Activated naive CD8-positive, alpha-beta T cell treated with anti-CD3 and anti-CD28 coated beads, Interleukin-2, amount 50 U/mL, for 24 hours (primary cell): ENCODE measurements around the gene PRELID1.
A peak's percentile ranks its signal among the peaks of the same experiment; 100 is the strongest.
"Not testable (repeated sequence)": the region's sequence is repeated elsewhere in the genome, so short reads cannot be mapped to it uniquely, and the experiment has no call there.

ENCODE experiments used
- ATAC-seq: fragments of 150-1000 bp; cut with Tn5 transposase; one replicate; pipeline ENCODE4 v1.10.0; 2021
- DNase-seq: peaks from one replicate; pipeline ENCODE4 v3.0.0; 2021
- H3K27ac Mint-ChIP-seq: one replicate; pipeline ENCODE4 v1.8.0; 2021; ENCODE audit warnings: mild to moderate bottlenecking, mixed read lengths
- H3K27me3 Mint-ChIP-seq: one replicate; pipeline ENCODE4 v1.8.0; 2021; ENCODE audit warnings: mixed read lengths
- H3K36me3 Mint-ChIP-seq: one replicate; pipeline ENCODE4 v1.8.0; 2021; ENCODE audit warnings: low read depth, mixed read lengths
- H3K4me1 Mint-ChIP-seq: one replicate; pipeline ENCODE4 v1.8.0; 2021; ENCODE audit warnings: mixed read lengths
- H3K4me3 Mint-ChIP-seq: one replicate; pipeline ENCODE4 v1.8.0; 2021; ENCODE audit warnings: mild to moderate bottlenecking, moderate library complexity, mixed read lengths
- H3K9me3 Mint-ChIP-seq: one replicate; pipeline ENCODE4 v1.8.0; 2021; ENCODE audit warnings: mixed read lengths

Gene PRELID1

GRCh38 chr5:177304392-177305119, 957 bp downstream of the PRELID1 start:
- peaks cover 44% of the 10 kb centered on the region for H3K36me3 Mint-ChIP-seq
- peaks cover 64% of the 10 kb centered on the region for H3K4me1 Mint-ChIP-seq
- no peaks in the 10 kb centered on the region for H3K27me3 Mint-ChIP-seq
- DNase-seq (no peak), ATAC-seq (no peak)
- H3K27ac Mint-ChIP-seq = peak overlapping the region; percentile 93
- H3K9me3 Mint-ChIP-seq = no peaks in the 10 kb centered on the region
- H3K4me3 Mint-ChIP-seq = peak overlapping the region; percentile 98

GRCh38 chr5:177306103-177306640, 2.6 kb downstream of the PRELID1 start:
- H3K4me1 Mint-ChIP-seq = peaks cover 59% of the 10 kb centered on the region
- H3K4me3 Mint-ChIP-seq = not testable (repeated sequence)
- peaks cover 39% of the 10 kb centered on the region for H3K36me3 Mint-ChIP-seq

GRCh38 chr5:177306674-177307543, 3.3 kb downstream of the PRELID1 start:
- DNase-seq (no peak), ATAC-seq (no peak)
- H3K4me3 Mint-ChIP-seq = peak overlapping the region; percentile 3
- H3K27me3 Mint-ChIP-seq = no peaks in the 10 kb centered on the region
- H3K4me1 Mint-ChIP-seq = peaks cover 55% of the 10 kb centered on the region
- peaks cover 35% of the 10 kb centered on the region for H3K36me3 Mint-ChIP-seq
- peak overlapping the region; percentile 41 for H3K27ac Mint-ChIP-seq
- H3K9me3 Mint-ChIP-seq = no peaks in the 10 kb centered on the region

More at GRCh38 chr5:177306103-177306640, 2.6 kb downstream of the PRELID1 start:
- not testable (repeated sequence) for H3K9me3 Mint-ChIP-seq, DNase-seq, H3K27me3 Mint-ChIP-seq, ATAC-seq
- H3K27ac Mint-ChIP-seq = peak overlapping the region; percentile 93

GRCh38 chr5:177307544-177308363, 4.2 kb downstream of the PRELID1 start:
- ATAC-seq = no peak
- no peak for DNase-seq
- H3K27ac Mint-ChIP-seq = no peak overlapping the region
- peaks cover 32% of the 10 kb centered on the region for H3K36me3 Mint-ChIP-seq
- no peaks in the 10 kb centered on the region for H3K27me3 Mint-ChIP-seq
- H3K9me3 Mint-ChIP-seq = no peaks in the 10 kb centered on the region
- peaks cover 52% of the 10 kb centered on the region for H3K4me1 Mint-ChIP-seq
- no peak overlapping the region for H3K4me3 Mint-ChIP-seq

GRCh38 chr5:177308740-177309139, 5.1 kb downstream of the PRELID1 start:
- no peak for DNase-seq
- Mint-ChIP-seq H3K27ac (no peak overlapping the region), H3K36me3 (peaks cover 32% of the 10 kb centered on the region), H3K9me3 (no peaks in the 10 kb centered on the region), H3K27me3 (no peaks in the 10 kb centered on the region), H3K4me1 (peaks cover 55% of the 10 kb centered on the region), H3K4me3 (no peak overlapping the region)
- ATAC-seq = no peak

GRCh38 chr5:177309351-177310191, 6.0 kb downstream of the PRELID1 start:
- Mint-ChIP-seq H3K4me1 (peaks cover 50% of the 10 kb centered on the region), H3K27me3 (no peaks in the 10 kb centered on the region), H3K36me3 (peaks cover 26% of the 10 kb centered on the region), H3K27ac (no peak overlapping the region), H3K9me3 (no peaks in the 10 kb centered on the region), H3K4me3 (peak overlapping the region; percentile 52)
- peak; percentile 77 for DNase-seq
- peak; percentile 9 for ATAC-seq

- peaks cover 43% of the 10 kb centered on the region for H3K4me1 Mint-ChIP-seq
- peaks cover 18% of the 10 kb centered on the region for H3K36me3 Mint-ChIP-seq
- no peaks in the 10 kb centered on the region for H3K27me3 Mint-ChIP-seq
- H3K27ac Mint-ChIP-seq = peak overlapping the region; percentile 67
- H3K4me3 Mint-ChIP-seq = peak overlapping the region; percentile 84
- no peak for DNase-seq
- no peak for ATAC-seq
- H3K9me3 Mint-ChIP-seq = no peaks in the 10 kb centered on the region
Observed at GRCh38 chr5:177310332-177310731, 6.7 kb downstream of the PRELID1 start.

GRCh38 chr5:177310757-177311391, 7.3 kb downstream of the PRELID1 start:
- Mint-ChIP-seq H3K9me3 (no peaks in the 10 kb centered on the region), H3K4me3 (peak overlapping the region; percentile 84), H3K36me3 (peaks cover 13% of the 10 kb centered on the region), H3K27me3 (no peaks in the 10 kb centered on the region), H3K4me1 (peaks cover 37% of the 10 kb centered on the region), H3K27ac (peak overlapping the region; percentile 67)
- DNase-seq (no peak), ATAC-seq (no peak)

- peaks cover 33% of the 10 kb centered on the region for H3K4me1 Mint-ChIP-seq
- H3K27ac Mint-ChIP-seq = no peak overlapping the region
- peak overlapping the region; percentile 84 for H3K4me3 Mint-ChIP-seq
- ATAC-seq (no peak), DNase-seq (no peak)
- H3K27me3 Mint-ChIP-seq = no peaks in the 10 kb centered on the region
- no peaks in the 10 kb centered on the region for H3K9me3 Mint-ChIP-seq
- peaks cover 8% of the 10 kb centered on the region for H3K36me3 Mint-ChIP-seq
Observed at GRCh38 chr5:177311392-177311722, 7.8 kb downstream of the PRELID1 start.

- ATAC-seq (peak; percentile 78), DNase-seq (peak; percentile 98)
- Mint-ChIP-seq H3K27ac (peak within 1 kb of the TSS; percentile 82), H3K4me3 (peak within 1 kb of the TSS; percentile 84), H3K4me1 (peaks cover 28% of the 10 kb centered on the region), H3K9me3 (no peaks in the 10 kb centered on the region), H3K27me3 (no peaks in the 10 kb centered on the region), H3K36me3 (peaks cover 3% of the 10 kb centered on the region)
Observed at GRCh38 chr5:177311723-177312648, 8.4 kb downstream of the PRELID1 start, which contains the start of gene MXD3. TSS of gene MXD3 (minus strand) at chr5:177311898. CDS start at chr5:177311830, 68 bp downstream.

GRCh38 chr5:177312649-177313181, 9.1 kb downstream of the PRELID1 start:
- H3K4me3 Mint-ChIP-seq = peak overlapping the region; percentile 84
- ATAC-seq (peak; percentile 37), DNase-seq (peak; percentile 57)
- no peaks in the 10 kb centered on the region for H3K27me3 Mint-ChIP-seq
- H3K36me3 Mint-ChIP-seq = peaks cover 2% of the 10 kb centered on the region
- peaks cover 27% of the 10 kb centered on the region for H3K4me1 Mint-ChIP-seq
- H3K9me3 Mint-ChIP-seq = no peaks in the 10 kb centered on the region
- H3K27ac Mint-ChIP-seq = peak overlapping the region; percentile 82
